ENCODE measurements around the gene ZNF410. TPM values are rescaled to one million over a fixed set of nuclear protein-coding genes. Genes with fewer than 3 reads are reported as not detected.

ZNF410 gene
- total and polyA plus RNA-seq, 2 of the 13 experiments (the other 11 are each of a cell fraction or from before 2014, with no cell fraction given) = 19.2 to 44.3 TPM

DNA sequence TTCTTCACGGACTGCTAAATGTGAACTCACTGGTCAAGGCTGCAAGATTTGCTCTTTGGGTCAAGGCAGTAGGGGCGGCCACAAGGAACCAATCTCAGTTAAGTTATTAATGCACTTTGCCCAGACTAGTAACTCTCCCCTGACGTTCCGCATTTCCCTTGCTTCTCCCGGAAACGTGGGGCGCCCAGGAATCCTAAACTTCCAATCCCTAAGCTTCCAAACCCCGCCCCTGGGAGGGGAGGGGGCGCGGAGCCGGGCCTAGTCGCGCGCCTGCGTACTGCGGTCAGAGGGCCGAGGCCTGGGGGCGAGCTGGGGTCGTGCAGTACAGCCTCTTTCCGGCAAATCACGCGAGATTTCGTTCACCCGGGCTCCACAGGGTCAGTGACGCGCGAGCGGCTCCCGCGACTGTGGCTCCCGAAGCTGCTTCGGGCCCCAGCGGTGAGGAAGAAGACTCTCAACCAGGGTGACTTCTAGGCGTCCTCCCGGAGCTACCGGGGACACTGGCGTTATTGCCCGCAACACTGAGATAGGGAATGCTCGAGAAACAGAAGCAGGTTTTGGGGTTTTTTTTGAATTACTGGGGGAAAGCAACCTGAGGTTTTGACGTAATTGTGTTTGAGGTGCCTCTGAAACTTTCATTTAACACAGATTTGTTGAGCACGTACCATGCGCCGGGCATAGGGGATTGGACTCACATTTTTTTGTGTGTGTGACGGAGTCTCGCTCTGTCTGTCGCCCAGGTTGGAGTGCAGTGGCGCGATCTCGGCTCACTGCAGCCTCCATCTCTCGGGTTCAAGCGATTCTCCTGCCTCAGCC is 34.9 kb upstream of the ZNF410 start, which contains the start of gene PTGR2 (continued):
- TF ChIP-seq, protein P1, sequence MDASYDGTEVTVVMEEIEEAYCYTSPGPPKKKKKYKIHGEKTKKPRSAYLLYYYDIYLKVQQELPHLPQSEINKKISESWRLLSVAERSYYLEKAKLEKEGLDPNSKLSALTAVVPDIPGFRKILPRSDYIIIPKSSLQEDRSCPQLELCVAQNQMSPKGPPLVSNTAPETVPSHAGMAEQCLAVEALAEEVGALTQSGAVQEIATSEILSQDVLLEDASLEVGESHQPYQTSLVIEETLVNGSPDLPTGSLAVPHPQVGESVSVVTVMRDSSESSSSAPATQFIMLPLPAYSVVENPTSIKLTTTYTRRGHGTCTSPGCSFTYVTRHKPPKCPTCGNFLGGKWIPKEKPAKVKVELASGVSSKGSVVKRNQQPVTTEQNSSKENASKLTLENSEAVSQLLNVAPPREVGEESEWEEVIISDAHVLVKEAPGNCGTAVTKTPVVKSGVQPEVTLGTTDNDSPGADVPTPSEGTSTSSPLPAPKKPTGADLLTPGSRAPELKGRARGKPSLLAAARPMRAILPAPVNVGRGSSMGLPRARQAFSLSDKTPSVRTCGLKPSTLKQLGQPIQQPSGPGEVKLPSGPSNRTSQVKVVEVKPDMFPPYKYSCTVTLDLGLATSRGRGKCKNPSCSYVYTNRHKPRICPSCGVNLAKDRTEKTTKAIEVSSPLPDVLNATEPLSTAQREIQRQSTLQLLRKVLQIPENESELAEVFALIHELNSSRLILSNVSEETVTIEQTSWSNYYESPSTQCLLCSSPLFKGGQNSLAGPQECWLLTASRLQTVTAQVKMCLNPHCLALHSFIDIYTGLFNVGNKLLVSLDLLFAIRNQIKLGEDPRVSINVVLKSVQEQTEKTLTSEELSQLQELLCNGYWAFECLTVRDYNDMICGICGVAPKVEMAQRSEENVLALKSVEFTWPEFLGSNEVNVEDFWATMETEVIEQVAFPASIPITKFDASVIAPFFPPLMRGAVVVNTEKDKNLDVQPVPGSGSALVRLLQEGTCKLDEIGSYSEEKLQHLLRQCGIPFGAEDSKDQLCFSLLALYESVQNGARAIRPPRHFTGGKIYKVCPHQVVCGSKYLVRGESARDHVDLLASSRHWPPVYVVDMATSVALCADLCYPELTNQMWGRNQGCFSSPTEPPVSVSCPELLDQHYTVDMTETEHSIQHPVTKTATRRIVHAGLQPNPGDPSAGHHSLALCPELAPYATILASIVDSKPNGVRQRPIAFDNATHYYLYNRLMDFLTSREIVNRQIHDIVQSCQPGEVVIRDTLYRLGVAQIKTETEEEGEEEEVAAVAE (CRISPR knock-in tag; IDR thresholded peaks at IDR 0.05; ENCODE audit: borderline replicate concordance) = no peak
- TF ChIP-seq ZMYM2 (CRISPR knock-in tag; IDR thresholded peaks at IDR 0.05) (no peak), REXO4 (CRISPR knock-in tag; IDR thresholded peaks at IDR 0.05; ENCODE audit: borderline replicate concordance) (no peak), HOXA7 (CRISPR knock-in tag; IDR thresholded peaks at IDR 0.05) (no peak), ZNF205 (CRISPR knock-in tag; IDR thresholded peaks at IDR 0.05) (peak; percentile 11; the same call in 1 of the 2 replicates), ARNT2 (CRISPR knock-in tag; IDR thresholded peaks at IDR 0.05; ENCODE audit: low read depth) (peak; percentile 87; the same call in 1 of the 2 replicates), ZZZ3 (CRISPR knock-in tag; IDR thresholded peaks at IDR 0.05; ENCODE audit: borderline replicate concordance) (no peak; the same call in 1 of the 2 replicates), ZNF549 (CRISPR knock-in tag; IDR thresholded peaks at IDR 0.05) (peak; percentile 26; the same call in 1 of the 2 replicates), ZNF891 (CRISPR knock-in tag; IDR thresholded peaks at IDR 0.05) (peak; percentile 75; the same call in 1 of the 2 replicates), ISL2 (CRISPR knock-in tag; IDR thresholded peaks at IDR 0.05) (peak; percentile 30; the same call in 1 of the 2 replicates), YEATS2 (CRISPR knock-in tag; IDR thresholded peaks at IDR 0.05; ENCODE audit: borderline replicate concordance) (peak; percentile 56; the same call in 1 of the 2 replicates), MAF1 (CRISPR knock-in tag; IDR thresholded peaks at IDR 0.05; ENCODE audit: borderline replicate concordance) (no peak), NFKB2 (CRISPR knock-in tag; IDR thresholded peaks at IDR 0.05; ENCODE audit: borderline replicate concordance) (peak; percentile 84; the same call in 1 of the 2 replicates), RAD21 (CRISPR knock-in tag; IDR thresholded peaks at IDR 0.05) (no peak; the same call in 1 of the 2 replicates), ZNF430 (CRISPR knock-in tag; IDR thresholded peaks at IDR 0.05) (peak; percentile 87), ZNF124 (CRISPR knock-in tag; IDR thresholded peaks at IDR 0.05) (peak; percentile 70), GLI4 (CRISPR knock-in tag; IDR thresholded peaks at IDR 0.05; ENCODE audit: borderline replicate concordance) (no peak; the same call in 1 of the 2 replicates), ZNF790 (CRISPR knock-in tag; IDR thresholded peaks at IDR 0.05; ENCODE audit: borderline replicate concordance) (no peak)
- TF ChIP-seq, protein P2, sequence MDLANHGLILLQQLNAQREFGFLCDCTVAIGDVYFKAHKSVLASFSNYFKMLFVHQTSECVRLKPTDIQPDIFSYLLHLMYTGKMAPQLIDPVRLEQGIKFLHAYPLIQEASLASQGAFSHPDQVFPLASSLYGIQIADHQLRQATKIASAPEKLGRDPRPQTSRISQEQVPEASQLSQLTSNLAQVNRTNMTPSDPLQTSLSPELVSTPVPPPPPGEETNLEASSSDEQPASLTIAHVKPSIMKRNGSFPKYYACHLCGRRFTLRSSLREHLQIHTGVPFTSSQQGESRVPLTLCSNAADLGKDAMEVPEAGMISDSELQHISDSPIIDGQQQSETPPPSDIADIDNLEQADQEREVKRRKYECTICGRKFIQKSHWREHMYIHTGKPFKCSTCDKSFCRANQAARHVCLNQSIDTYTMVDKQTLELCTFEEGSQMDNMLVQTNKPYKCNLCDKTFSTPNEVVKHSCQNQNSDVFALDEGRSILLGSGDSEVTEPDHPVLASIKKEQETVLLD (CRISPR knock-in tag; IDR thresholded peaks at IDR 0.05; ENCODE audit: low read depth) = no peak

Measured in HepG2 (cell line).